ENCODE results near the gene TEX29. TPM values are rescaled to one million over a fixed set of nuclear protein-coding genes. Genes with fewer than 3 reads are reported as not detected.

TEX29 gene
- total and polyA plus RNA-seq, 3 donors from 2014 or later = 10.4 to 48.9 (median 15.8) TPM

GRCh38 chr13:111280681-111281585 lies 39.5 kb upstream of the TEX29 start:
- 72 to 80% methylated on average over 12 of the region's 12 CpGs for WGBS, 2 donors

GRCh38 chr13:111281751-111282311 lies 38.6 kb upstream of the TEX29 start:
- Histone ChIP-seq H3K27ac (peak overlapping the region in 1 of 2 donors; percentile 58), H3K27me3 (no peaks in the 10 kb centered on the region), H3K9me3 (no peaks in the 10 kb centered on the region), H3K36me3 (ENCODE audit: low read depth, missing control alignments) (no peaks in the 10 kb centered on the region), H3K4me1 (peaks cover 5% of the 10 kb centered on the region), H3K4me3 (no peak overlapping the region)
- DNase-seq = no peak
- WGBS, 2 donors = 40 to 43% methylated on average over 10 of the region's 10 CpGs
- intact Hi-C loops (cut with DNase I; ENCODE audit: low total_unique reads) = no loop called here
- TF ChIP-seq CTCF (IDR thresholded peaks at IDR 0.05) (no peak), POLR2A (IDR thresholded peaks at IDR 0.05) (no peak)

More at GRCh38 chr13:111280681-111281585, 39.5 kb upstream of the TEX29 start:
- Histone ChIP-seq H3K27me3 (no peaks in the 10 kb centered on the region), H3K9me3 (no peaks in the 10 kb centered on the region), H3K27ac (peak overlapping the region in 1 of 2 donors; percentile 58), H3K4me1 (peaks cover 5% of the 10 kb centered on the region), H3K36me3 (ENCODE audit: low read depth, missing control alignments) (no peaks in the 10 kb centered on the region), H3K4me3 (no peak overlapping the region)
- intact Hi-C loops (cut with DNase I; ENCODE audit: low total_unique reads) = no loop called here
- TF ChIP-seq POLR2A (IDR thresholded peaks at IDR 0.05) = no peak
- no peak for TF ChIP-seq CTCF (IDR thresholded peaks at IDR 0.05)
- no peak for DNase-seq

GRCh38 chr13:111282425-111282824 lies 38.0 kb upstream of the TEX29 start:
- Histone ChIP-seq H3K27me3 (no peaks in the 10 kb centered on the region), H3K9me3 (no peaks in the 10 kb centered on the region), H3K36me3 (ENCODE audit: low read depth, missing control alignments) (no peaks in the 10 kb centered on the region), H3K4me1 (peaks cover 5% of the 10 kb centered on the region), H3K27ac (peak overlapping the region; percentile 33 to 58), H3K4me3 (no peak overlapping the region)
- WGBS, 2 donors = 55 to 59% methylated on average over 5 of the region's 5 CpGs
- no peak for TF ChIP-seq CTCF (IDR thresholded peaks at IDR 0.05)
- TF ChIP-seq POLR2A (IDR thresholded peaks at IDR 0.05) = no peak
- intact Hi-C loops (cut with DNase I; ENCODE audit: low total_unique reads) = no loop called here
- no peak for DNase-seq

GRCh38 chr13:111282997-111283396 lies 37.4 kb upstream of the TEX29 start:
- Histone ChIP-seq H3K4me1 (peaks cover 5% of the 10 kb centered on the region), H3K4me3 (no peak overlapping the region), H3K9me3 (no peaks in the 10 kb centered on the region), H3K36me3 (ENCODE audit: low read depth, missing control alignments) (no peaks in the 10 kb centered on the region), H3K27ac (peak overlapping the region; percentile 33 to 58), H3K27me3 (no peaks in the 10 kb centered on the region)
- intact Hi-C loops (cut with DNase I; ENCODE audit: low total_unique reads) = no loop called here
- DNase-seq = no peak
- TF ChIP-seq CTCF (IDR thresholded peaks at IDR 0.05) (no peak), POLR2A (IDR thresholded peaks at IDR 0.05) (no peak)
- 91% methylated on average over 23 of the region's 23 CpGs for WGBS, 2 donors

Data from testis (tissue), 3 donors.